SK-N-SH treated with all-trans-retinoic acid at 6 μM for 48 hours (cell line): ENCODE data around the gene ATP2B1.

Experiments
- ATAC-seq: fragments of 200-7000 bp; cut with Tn5 transposase; 3 replicates; pipeline ENCODE4 v1.9.1; 2020; ENCODE audit warnings: mild to moderate bottlenecking, moderate library complexity
- ARNTL ChIP-seq: fragments of 450-650 bp; formaldehyde crosslinking; IDR thresholded peaks from 2 replicates; pipeline ENCODE4 v1.5.0; 2020; ENCODE audit warnings: low read depth, mild to moderate bottlenecking, moderate library complexity, borderline replicate concordance
- BACH2 ChIP-seq: fragments of 250-450 bp; sonication (Bioruptor Pico); IDR thresholded peaks from 2 replicates; pipeline ENCODE4 v1.9.0; 2021; ENCODE audit warnings: mild to moderate bottlenecking, borderline replicate concordance
- CSDC2 ChIP-seq: fragments of 250-450 bp; sonication (Bioruptor Pico); IDR thresholded peaks from 2 replicates; pipeline ENCODE4 v1.5.0; 2020; ENCODE audit warnings: mild to moderate bottlenecking, moderate library complexity
- ESRRG ChIP-seq: fragments of 250-450 bp; sonication (Bioruptor Pico); IDR thresholded peaks from 2 replicates; pipeline ENCODE4 v1.6.1; 2021; ENCODE audit warnings: mild to moderate bottlenecking
- GLIS3 ChIP-seq: fragments of 250-450 bp; sonication (Bioruptor Pico); IDR thresholded peaks from 2 replicates; pipeline ENCODE4 v1.5.0; 2020; ENCODE audit warnings: mild to moderate bottlenecking, moderate library complexity
- ISL1 ChIP-seq: fragments of 250-450 bp; sonication (Bioruptor Pico); IDR thresholded peaks from 2 replicates; pipeline ENCODE4 v2.1.2; 2022; ENCODE audit warnings: mild to moderate bottlenecking, moderate library complexity
- PPARA ChIP-seq: fragments of 250-450 bp; sonication (Bioruptor Pico); IDR thresholded peaks from 2 replicates; pipeline ENCODE4 v1.5.0; 2020; ENCODE audit warnings: mild to moderate bottlenecking, borderline replicate concordance
- RARB ChIP-seq: fragments of 250-450 bp; sonication (Bioruptor Pico); IDR thresholded peaks from 2 replicates; pipeline ENCODE4 v1.8.0; 2021; ENCODE audit warnings: mild to moderate bottlenecking, moderate library complexity
- SNAI2 ChIP-seq: fragments of 250-450 bp; sonication (Bioruptor Pico); IDR thresholded peaks from 2 replicates; pipeline ENCODE4 v1.5.0; 2020; ENCODE audit warnings: mild to moderate bottlenecking, moderate library complexity
- TCF4 ChIP-seq: fragments of 250-450 bp; sonication (Bioruptor Pico); IDR thresholded peaks from 2 replicates; pipeline ENCODE4 v1.8.0; 2021; ENCODE audit warnings: mild to moderate bottlenecking, moderate library complexity, borderline replicate concordance
- TOX ChIP-seq: fragments of 250-450 bp; sonication (Bioruptor Pico); IDR thresholded peaks from 2 replicates; pipeline ENCODE4 v1.8.0; 2021; ENCODE audit warnings: mild to moderate bottlenecking, moderate library complexity, borderline replicate concordance
- ZC3H10 ChIP-seq: fragments of 250-450 bp; sonication (Bioruptor Pico); IDR thresholded peaks from 2 replicates; pipeline ENCODE4 v1.5.1; 2021; ENCODE audit warnings: mild to moderate bottlenecking, moderate library complexity
- ZFP3 ChIP-seq: fragments of 250-450 bp; sonication (Bioruptor Pico); IDR thresholded peaks from 2 replicates; pipeline ENCODE4 v1.5.0; 2020; ENCODE audit warnings: mild to moderate bottlenecking, moderate library complexity
- ZFP30 ChIP-seq: fragments of 450-650 bp; formaldehyde crosslinking; IDR thresholded peaks from 2 replicates; pipeline ENCODE4 v1.5.0; 2022; ENCODE audit warnings: mild to moderate bottlenecking, moderate library complexity
- ZNF70 ChIP-seq: fragments of 450-650 bp; formaldehyde crosslinking; IDR thresholded peaks from 2 replicates; pipeline ENCODE4 v1.5.0; 2020; ENCODE audit warnings: mild to moderate bottlenecking, moderate library complexity
- ZNF8 ChIP-seq: fragments of 450-650 bp; formaldehyde crosslinking; IDR thresholded peaks from 2 replicates; pipeline ENCODE4 v1.5.0; 2020; ENCODE audit warnings: mild to moderate bottlenecking, moderate library complexity
- TF ChIP-seq, protein P1 (sequence below): fragments of 250-450 bp; sonication (Bioruptor Pico); IDR thresholded peaks from 2 replicates; pipeline ENCODE4 v1.8.0; 2020; ENCODE audit warnings: mild to moderate bottlenecking, moderate library complexity, borderline replicate concordance
- TF ChIP-seq, protein P2 (sequence below): fragments of 250-450 bp; sonication (Bioruptor Pico); IDR thresholded peaks from 2 replicates; pipeline ENCODE4 v1.5.1; 2020; ENCODE audit warnings: low read depth, mild to moderate bottlenecking, moderate library complexity
- TF ChIP-seq, protein P3 (sequence below): fragments of 250-450 bp; sonication (Bioruptor Pico); IDR thresholded peaks from 2 replicates; pipeline ENCODE4 v1.5.1; 2021; ENCODE audit warnings: mild to moderate bottlenecking, moderate library complexity
- TF ChIP-seq, protein P4 (sequence below): fragments of 250-450 bp; sonication (Bioruptor Pico); IDR thresholded peaks from 2 replicates; pipeline ENCODE4 v1.8.0; 2021; ENCODE audit warnings: low read depth, mild to moderate bottlenecking, moderate library complexity, borderline replicate concordance
- TF ChIP-seq, protein P5 (sequence below): fragments of 250-450 bp; sonication (Bioruptor Pico); IDR thresholded peaks from 2 replicates; pipeline ENCODE4 v1.5.0; 2020; ENCODE audit warnings: mild to moderate bottlenecking, moderate library complexity

Gene ATP2B1

DNA sequence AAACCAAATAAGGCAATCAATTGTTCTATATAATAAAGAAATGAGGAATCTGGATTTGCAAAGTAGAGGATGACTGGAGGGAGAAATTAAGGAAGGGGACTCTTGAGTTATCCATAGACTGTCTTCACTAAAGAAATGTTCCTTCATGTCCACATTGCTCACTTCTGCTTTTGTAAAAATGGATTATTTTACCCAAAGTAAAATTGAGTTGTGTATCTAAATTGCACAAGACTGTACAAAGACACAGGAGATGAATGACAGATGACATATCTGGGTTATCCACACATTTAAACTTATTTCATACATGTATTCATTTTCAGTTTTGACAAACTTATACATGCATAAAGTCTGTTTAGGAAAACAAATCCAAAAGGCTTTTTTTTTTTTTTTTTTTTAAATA is 11.3 kb downstream of the ATP2B1 start:
- ATAC-seq, result no peak
- TF ChIP-seq ZFP3 (CRISPR knock-in tag), result no peak
- TF ChIP-seq, all 23 proteins: peak for 0

DNA sequence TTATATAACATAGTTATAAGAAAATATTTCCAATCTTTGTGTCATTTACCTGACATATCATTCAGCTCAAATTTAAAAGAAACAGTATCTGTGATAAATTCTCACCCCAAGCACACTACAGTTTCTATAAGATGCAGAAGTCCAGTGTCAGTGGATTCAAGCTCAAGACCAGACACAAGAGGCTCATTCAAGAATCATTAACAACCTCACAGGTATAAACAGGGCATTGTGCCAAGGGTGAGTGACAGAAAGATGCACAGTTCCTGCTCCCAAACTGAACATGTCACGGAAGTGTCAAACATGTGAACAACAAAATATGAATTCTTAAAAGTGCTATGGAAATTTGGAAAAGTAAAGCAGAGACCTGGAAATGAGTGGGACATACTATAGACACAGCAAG is 12.8 kb downstream of the ATP2B1 start:
- TF ChIP-seq RARB (CRISPR knock-in tag) (no peak), CSDC2 (CRISPR knock-in tag) (no peak), BACH2 (CRISPR knock-in tag) (no peak), TOX (CRISPR knock-in tag) (no peak), ZNF70 (CRISPR knock-in tag) (no peak), ZC3H10 (CRISPR knock-in tag) (no peak), ZNF8 (CRISPR knock-in tag) (no peak), PPARA (no peak), SNAI2 (no peak), ISL1 (CRISPR knock-in tag) (no peak), ESRRG (no peak), ZFP30 (CRISPR knock-in tag) (no peak), GLIS3 (CRISPR knock-in tag) (no peak)
- TF ChIP-seq, protein P1, sequence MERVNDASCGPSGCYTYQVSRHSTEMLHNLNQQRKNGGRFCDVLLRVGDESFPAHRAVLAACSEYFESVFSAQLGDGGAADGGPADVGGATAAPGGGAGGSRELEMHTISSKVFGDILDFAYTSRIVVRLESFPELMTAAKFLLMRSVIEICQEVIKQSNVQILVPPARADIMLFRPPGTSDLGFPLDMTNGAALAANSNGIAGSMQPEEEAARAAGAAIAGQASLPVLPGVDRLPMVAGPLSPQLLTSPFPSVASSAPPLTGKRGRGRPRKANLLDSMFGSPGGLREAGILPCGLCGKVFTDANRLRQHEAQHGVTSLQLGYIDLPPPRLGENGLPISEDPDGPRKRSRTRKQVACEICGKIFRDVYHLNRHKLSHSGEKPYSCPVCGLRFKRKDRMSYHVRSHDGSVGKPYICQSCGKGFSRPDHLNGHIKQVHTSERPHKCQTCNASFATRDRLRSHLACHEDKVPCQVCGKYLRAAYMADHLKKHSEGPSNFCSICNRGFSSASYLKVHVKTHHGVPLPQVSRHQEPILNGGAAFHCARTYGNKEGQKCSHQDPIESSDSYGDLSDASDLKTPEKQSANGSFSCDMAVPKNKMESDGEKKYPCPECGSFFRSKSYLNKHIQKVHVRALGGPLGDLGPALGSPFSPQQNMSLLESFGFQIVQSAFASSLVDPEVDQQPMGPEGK (CRISPR knock-in tag), result no peak
- TF ChIP-seq, protein P2, sequence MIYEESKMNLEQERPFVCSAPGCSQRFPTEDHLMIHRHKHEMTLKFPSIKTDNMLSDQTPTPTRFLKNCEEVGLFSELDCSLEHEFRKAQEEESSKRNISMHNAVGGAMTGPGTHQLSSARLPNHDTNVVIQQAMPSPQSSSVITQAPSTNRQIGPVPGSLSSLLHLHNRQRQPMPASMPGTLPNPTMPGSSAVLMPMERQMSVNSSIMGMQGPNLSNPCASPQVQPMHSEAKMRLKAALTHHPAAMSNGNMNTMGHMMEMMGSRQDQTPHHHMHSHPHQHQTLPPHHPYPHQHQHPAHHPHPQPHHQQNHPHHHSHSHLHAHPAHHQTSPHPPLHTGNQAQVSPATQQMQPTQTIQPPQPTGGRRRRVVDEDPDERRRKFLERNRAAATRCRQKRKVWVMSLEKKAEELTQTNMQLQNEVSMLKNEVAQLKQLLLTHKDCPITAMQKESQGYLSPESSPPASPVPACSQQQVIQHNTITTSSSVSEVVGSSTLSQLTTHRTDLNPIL, result no peak
- TF ChIP-seq, protein P3, sequence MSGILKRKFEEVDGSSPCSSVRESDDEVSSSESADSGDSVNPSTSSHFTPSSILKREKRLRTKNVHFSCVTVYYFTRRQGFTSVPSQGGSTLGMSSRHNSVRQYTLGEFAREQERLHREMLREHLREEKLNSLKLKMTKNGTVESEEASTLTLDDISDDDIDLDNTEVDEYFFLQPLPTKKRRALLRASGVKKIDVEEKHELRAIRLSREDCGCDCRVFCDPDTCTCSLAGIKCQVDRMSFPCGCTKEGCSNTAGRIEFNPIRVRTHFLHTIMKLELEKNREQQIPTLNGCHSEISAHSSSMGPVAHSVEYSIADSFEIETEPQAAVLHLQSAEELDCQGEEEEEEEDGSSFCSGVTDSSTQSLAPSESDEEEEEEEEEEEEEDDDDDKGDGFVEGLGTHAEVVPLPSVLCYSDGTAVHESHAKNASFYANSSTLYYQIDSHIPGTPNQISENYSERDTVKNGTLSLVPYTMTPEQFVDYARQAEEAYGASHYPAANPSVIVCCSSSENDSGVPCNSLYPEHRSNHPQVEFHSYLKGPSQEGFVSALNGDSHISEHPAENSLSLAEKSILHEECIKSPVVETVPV (CRISPR knock-in tag), result no peak
- TF ChIP-seq, protein P4, sequence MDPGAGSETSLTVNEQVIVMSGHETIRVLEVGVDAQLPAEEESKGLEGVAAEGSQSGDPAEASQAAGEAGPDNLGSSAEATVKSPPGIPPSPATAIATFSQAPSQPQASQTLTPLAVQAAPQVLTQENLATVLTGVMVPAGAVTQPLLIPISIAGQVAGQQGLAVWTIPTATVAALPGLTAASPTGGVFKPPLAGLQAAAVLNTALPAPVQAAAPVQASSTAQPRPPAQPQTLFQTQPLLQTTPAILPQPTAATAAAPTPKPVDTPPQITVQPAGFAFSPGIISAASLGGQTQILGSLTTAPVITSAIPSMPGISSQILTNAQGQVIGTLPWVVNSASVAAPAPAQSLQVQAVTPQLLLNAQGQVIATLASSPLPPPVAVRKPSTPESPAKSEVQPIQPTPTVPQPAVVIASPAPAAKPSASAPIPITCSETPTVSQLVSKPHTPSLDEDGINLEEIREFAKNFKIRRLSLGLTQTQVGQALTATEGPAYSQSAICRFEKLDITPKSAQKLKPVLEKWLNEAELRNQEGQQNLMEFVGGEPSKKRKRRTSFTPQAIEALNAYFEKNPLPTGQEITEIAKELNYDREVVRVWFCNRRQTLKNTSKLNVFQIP (CRISPR knock-in tag), result no peak
- TF ChIP-seq, protein P5, sequence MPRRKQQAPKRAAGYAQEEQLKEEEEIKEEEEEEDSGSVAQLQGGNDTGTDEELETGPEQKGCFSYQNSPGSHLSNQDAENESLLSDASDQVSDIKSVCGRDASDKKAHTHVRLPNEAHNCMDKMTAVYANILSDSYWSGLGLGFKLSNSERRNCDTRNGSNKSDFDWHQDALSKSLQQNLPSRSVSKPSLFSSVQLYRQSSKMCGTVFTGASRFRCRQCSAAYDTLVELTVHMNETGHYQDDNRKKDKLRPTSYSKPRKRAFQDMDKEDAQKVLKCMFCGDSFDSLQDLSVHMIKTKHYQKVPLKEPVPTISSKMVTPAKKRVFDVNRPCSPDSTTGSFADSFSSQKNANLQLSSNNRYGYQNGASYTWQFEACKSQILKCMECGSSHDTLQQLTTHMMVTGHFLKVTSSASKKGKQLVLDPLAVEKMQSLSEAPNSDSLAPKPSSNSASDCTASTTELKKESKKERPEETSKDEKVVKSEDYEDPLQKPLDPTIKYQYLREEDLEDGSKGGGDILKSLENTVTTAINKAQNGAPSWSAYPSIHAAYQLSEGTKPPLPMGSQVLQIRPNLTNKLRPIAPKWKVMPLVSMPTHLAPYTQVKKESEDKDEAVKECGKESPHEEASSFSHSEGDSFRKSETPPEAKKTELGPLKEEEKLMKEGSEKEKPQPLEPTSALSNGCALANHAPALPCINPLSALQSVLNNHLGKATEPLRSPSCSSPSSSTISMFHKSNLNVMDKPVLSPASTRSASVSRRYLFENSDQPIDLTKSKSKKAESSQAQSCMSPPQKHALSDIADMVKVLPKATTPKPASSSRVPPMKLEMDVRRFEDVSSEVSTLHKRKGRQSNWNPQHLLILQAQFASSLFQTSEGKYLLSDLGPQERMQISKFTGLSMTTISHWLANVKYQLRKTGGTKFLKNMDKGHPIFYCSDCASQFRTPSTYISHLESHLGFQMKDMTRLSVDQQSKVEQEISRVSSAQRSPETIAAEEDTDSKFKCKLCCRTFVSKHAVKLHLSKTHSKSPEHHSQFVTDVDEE, result no peak
- no peak for ATAC-seq

DNA sequence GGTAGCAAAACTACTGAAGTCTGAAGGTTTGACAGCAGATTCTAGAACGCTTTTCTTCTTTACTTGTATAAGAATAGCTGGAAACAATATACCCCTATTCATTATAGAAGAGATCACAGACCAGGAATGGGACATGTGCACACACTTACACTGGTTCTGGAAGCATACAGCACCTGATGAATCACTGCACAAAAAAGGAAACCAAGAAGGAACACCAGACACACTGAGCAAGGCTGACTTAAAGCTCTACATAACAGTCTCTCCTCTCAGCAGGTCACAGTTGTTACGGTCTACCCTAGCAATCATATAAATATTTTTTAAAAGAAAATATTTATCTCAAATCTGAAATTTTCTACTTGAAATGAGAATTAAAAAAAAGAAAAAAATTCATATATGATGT is 13.5 kb downstream of the ATP2B1 start:
- peak; percentile 75 for ATAC-seq
- TF ChIP-seq ZNF70 (CRISPR knock-in tag) (no peak), ARNTL (CRISPR knock-in tag) (no peak), ZNF8 (CRISPR knock-in tag) (no peak), ISL1 (CRISPR knock-in tag) (no peak), PPARA (no peak), ESRRG (no peak), TCF4 (no peak), BACH2 (CRISPR knock-in tag) (no peak), GLIS3 (CRISPR knock-in tag) (no peak), ZFP30 (CRISPR knock-in tag) (no peak), TOX (CRISPR knock-in tag) (no peak)
- TF ChIP-seq, protein P4 (CRISPR knock-in tag), result no peak
- TF ChIP-seq, protein P3 (CRISPR knock-in tag), result no peak
- TF ChIP-seq, protein P5, result no peak
